NCI-H2171 treated with DMSO at 0.1 percent for 48 hours (cell line): ENCODE measurements around the gene LRRC45.

Experiments
- DNase-seq: peaks from one replicate; lab custom pipeline; 2025; lab: John Stamatoyannopoulos, UW

The LRRC45 gene

DNA sequence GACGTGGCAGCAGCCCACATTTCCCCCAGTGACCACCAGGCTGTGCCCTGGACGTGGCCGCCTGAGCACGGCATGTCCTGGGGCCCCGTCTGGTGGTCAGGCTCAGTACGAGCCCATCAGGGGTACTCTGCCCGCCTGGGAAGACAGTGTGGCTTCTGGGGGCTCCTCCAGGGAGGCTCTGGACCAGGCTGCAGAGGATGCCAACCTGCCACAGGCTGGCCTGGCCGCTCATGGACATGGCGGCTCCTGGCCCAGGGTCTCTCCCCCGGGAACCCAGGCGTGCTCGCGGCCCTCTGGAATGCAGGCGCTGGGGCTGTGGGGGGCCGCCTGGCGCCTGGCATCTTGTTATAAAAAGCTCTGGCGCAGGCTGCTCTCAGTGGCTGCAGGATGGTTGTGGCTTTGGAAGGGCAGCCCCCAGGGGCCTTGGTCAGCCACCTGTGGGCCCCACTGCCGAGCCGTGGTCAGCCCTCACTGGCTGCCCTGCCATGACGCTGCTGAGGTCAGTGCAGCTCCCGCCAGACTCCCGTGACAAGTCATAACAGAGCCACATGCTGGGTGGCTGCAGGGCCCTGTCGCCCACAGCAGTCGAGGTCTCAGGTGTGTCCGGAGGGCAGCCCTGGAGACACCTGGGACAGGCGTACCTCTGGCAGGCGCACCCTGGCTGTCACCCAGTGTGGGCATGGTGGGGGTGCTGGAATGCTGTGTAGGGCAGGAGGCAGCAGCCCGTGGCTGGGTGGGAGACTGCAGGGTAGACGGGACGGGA is 15.4 kb upstream of the LRRC45 start:
- no peak for DNase-seq

DNA sequence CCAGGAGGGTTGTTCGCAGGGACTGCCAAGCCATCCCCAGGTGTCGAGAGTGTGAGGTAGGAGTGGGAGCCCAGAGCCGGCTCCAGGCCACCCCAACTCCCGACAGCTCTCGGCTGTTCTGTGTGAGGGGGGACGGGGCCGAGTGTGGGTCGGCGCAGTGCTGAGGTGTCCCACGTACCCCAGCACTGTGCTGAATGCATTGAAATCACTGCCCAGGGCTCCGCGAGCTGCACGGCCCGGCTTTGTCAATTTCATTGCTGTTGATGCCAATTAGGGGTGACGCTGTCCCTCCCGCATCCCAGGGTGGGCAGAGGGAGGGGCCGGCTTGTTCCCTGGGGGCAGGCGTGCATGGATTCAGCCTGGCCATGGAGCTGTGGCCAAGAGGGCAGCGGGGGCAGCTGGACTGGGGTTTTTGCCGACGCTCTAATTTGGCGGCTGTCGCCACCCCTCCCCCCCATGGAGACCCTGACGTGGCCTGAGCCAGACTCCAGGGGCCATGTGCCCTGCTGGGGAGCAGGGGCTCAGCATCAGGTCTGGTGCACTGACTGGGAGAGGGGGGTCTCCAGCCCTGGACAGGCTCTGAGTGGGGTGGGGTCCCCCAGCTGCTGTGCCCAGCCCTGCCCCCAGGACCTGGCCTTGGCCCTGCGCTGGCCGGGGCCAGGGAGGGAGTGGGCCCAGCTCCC is 14.7 kb upstream of the LRRC45 start:
- no peak for DNase-seq

DNA sequence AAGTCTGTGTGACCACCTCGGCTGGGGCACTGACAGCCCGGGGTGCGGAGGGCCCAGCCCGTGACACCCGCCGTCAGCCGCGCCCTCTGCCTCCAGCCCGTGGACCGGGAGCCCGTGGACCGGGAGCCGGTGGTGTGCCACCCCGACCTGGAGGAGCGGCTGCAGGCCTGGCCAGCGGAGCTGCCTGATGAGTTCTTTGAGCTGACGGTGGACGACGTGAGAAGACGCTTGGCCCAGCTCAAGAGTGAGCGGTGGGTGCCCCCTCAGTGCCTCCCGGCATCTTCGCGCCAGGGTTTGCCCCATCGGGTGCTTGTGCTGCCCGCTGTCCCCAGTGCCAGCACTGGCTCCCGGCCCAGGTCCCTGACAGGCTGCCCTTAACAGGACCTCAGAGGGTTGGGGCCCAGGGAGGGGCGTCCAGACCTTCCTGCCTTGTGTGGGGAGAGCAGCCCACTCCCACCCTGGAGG is 14.1 kb upstream of the LRRC45 start:
- no peak for DNase-seq

DNA sequence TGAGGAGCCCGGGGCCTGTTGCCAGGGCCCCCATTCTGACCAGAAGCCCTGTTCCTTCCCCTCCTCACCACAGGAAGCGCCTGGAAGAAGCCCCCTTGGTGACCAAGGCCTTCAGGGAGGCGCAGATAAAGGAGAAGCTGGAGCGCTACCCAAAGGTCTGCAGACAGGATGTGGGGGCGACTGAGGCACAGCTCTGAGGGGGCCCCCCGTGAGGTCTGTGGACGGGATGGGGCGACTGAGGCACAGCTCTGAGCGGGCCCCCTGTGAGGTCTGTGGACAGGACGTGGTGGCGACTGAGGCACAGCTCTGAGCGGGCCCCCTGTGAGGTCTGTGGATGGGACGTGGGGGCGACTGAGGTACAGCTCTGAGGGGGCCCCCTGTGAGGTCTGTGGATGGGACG is 13.7 kb upstream of the LRRC45 start:
- no peak for DNase-seq

DNA sequence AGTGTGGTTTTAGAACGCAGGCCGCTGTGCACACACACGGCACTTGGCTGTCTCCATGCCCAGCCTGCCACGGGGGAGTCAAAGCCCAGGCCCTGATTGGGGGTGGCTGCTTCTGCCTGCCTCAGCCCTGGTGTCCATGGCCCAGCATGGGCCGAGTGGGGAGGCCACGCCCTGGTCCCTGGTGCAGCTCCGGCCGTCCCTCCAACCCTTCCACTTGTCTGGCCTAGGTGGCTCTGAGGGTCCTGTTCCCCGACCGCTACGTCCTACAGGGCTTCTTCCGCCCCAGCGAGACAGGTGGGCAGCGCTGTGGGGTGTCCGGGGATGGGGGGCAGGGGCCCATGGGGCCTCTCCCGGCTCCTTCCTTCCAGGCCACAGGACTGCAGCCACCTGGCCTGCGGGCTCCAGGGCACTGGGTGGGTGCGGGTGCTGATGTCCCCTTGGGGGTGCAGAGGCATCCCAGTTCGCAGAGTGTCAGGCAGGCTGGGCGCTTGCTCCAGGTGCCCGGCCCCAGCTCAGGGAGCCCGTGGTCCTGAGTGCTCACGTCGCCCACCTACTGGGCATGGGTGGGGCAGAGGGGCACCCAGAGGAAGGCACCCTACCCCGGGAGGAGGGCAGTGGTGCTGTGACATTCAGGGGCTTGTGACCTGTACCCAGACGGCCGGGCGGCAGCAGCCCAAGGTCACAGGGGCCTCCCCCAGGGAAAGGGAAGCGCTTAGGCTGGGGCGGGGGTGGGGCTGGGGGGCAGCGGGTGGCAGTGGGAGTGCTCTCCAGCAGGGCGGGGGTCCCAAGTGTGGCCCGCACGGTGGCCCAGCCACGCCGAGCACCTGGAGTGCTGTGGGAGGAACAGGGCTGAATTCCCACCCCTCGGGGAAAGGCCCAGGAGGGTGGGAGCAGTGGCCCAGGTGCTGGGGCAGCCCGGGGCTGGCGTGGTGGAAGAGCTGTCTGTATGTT is 12.3 kb upstream of the LRRC45 start:
- DNase-seq = no peak

DNA sequence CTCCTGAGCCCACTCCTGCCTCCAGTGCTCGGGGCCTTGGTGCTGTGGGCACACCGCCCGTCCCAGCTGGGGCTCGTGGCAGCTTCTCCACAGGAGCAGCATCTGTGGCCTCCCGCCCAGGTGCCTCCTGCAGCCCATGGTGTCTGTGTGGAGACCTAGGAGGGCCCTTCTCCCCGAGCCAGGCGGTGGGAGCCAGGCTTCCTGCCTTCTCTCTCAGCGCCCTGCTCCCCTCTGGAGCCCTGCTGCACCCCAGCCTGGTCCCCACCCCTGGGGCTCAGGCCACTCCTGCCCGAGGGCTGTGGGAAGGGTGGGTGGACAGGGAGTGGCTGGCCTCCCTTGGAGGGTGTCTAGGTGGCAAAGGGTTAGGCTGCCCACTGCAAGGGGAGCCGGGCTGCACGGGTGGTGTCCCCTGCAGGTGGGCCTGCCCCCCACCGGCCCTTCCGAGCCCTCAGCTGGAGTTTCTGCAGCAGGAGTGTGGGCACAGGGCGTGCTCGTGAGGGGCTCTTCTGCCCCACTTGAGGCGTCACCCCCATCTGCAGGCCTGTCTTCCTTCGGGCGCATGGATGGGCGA is 11.4 kb upstream of the LRRC45 start:
- DNase-seq = no peak

DNA sequence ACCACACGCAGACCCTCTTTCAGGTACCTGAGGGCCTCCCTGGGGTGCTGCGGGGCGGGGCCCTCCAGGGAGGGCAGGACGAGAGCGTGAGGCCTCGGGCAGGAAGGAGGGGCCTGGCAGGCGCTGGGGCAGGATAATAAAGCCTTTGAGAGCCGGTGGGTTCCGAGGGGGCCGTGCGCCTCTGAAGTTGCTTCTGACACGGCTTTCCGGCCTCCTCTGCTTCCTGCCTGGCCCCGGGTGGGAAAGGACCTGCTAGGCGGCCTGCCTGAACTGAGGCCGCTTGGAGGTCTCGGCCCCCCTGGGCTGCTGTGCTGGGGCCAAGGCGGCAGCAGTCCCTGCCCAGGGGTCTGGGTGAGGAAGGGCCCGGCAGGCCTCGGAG is 10.9 kb upstream of the LRRC45 start:
- no peak for DNase-seq

DNA sequence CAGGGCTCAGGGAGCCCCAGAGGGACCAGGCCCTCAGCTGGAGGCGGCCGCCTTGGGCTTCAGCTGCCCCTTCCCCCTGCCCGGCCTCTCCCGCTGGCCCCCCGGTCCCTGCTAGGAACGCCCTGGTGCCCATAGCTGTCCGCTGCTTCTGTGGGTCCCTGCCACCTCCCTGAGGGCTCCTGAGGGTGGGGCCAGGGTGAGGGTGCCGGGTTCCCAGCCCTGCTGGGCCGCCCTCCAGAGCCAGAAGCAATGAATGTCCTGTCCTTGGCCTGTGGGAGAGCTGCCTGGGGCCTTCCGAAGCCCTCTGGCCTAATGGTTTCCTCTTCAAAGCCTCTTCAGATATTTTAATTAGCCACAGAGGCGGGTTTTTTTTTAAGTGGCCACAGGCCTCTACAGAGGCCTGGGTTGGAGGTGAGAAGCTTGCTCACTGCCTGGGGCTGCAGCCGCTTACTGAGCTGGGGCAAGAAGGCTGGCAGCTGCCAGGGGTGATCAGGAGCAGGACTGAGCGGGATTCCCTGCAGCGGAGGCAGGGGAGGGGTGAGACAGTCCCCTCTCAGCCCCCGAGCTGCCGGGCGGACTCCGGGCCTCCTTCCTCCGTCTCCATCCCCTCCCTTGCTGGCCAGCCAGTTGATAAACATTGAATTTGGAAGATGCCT is 10.3 kb upstream of the LRRC45 start:
- no peak for DNase-seq

DNA sequence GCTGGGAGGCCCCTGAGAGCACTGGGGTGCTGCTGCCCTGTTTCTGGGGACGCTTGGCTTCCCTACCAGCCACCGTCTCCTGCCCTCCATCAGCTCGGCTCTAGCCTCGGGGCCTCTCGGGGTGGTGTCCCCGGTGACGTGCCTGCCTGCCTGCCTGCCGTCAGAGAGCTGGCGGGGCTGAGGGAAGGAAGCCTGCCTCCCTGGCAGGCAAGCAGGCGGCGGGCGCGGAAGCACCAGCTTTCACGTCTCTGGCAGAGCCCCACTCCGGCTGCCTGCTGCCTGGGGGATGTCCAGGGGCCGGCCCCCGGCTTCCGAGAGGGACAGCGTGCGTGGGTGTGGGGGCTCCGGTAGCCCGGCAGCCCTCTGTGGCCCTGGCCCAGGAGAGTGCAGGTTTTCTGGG is 9.8 kb upstream of the LRRC45 start:
- no peak for DNase-seq

DNA sequence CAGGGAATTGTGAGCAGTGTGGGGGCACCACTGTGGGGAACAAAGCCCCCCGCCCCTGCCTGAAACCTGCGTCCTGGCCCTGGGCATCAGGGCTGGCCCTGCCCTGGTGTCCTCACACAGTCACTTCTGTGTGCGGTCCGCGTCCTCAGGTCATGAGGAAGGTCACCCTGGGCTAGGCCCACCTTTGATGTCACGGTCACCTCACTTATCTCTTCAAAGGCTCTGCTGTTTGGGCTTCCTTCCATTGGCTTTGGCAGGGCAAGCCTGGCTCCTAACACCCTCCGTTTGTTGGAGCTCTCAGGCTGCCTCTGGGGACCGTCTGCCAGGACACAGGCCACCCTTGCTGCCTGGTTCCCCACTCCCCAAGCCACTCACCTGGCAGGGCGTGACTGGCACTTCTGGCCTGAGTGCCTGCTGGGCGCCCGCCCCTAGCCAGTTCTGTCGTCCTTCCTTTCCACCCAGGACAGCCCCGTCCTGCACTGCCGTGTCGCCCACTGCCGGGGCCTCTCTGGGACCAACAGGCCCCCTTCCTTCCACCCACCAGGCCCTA is 9.3 kb upstream of the LRRC45 start:
- no peak for DNase-seq

DNA sequence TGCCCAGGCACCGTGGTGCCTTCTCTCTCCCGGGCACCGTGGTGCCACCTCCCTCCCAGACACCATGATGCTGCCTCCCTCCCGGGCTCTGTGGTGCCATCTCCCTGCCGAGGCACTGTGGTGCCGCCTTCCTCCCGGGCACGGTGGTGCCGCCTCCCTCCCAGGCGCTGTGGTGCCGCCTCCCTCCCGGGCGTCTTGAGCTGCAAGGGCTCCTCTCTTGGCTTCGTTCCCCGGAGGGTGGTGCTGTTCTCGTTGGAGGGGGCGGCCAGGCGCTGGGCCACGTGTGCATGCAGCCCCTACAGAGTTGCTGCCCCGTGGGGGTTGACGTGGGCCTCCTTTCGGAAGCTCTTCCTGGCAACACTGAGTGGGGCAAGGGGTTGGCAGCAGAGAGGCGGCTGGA is 8.7 kb upstream of the LRRC45 start:
- DNase-seq = no peak

DNA sequence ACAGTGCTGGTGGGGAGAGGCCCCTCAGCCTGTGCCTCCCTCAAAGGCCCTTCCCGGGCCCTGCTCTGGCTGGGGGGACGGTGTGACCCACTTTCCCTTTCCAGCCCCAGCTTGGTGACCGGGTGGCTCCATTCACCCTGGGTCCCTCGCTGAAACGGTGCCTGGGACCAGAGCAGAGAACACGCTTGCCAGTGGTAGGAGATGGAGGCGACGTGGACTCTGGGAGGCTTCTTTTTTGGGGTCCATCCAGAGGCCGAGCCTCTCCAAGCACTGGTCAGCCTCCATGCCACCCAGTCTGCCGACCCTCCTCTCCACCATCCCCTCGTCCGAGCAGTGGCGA is 8.2 kb upstream of the LRRC45 start:
- no peak for DNase-seq

DNA sequence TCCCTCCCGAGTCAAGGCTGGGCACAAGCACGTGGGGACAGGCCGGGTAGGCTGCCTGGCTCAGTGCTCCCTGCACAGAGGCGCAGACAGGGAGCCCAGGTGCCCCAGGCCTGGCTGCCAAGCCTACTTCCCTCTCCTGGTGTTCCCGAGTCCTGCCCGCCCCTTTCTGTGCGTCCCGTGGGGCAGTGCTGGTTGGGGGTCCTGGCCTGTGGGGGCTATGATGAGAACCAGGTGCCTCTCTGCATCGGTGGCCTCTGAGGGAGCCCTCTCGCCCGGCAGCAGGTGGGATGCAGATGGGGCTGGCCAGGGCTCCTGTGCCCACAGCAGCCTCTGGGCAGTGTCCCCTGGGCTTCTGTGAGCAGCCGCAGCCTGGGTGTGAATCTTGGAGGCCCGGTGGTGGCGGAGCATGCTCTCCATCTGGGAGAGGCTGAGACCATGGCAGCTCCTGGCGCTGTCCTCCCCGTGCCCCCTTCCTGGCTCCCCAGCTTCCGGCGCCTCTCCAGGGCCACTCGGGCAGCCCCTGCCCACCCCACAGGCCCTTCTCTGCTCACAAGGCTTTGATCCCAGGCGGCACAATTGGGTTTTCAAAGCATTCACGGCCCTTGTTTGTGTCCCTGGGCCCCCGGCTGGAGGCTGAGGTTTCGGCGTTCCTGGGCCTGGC is 7.7 kb upstream of the LRRC45 start:
- no peak for DNase-seq

DNA sequence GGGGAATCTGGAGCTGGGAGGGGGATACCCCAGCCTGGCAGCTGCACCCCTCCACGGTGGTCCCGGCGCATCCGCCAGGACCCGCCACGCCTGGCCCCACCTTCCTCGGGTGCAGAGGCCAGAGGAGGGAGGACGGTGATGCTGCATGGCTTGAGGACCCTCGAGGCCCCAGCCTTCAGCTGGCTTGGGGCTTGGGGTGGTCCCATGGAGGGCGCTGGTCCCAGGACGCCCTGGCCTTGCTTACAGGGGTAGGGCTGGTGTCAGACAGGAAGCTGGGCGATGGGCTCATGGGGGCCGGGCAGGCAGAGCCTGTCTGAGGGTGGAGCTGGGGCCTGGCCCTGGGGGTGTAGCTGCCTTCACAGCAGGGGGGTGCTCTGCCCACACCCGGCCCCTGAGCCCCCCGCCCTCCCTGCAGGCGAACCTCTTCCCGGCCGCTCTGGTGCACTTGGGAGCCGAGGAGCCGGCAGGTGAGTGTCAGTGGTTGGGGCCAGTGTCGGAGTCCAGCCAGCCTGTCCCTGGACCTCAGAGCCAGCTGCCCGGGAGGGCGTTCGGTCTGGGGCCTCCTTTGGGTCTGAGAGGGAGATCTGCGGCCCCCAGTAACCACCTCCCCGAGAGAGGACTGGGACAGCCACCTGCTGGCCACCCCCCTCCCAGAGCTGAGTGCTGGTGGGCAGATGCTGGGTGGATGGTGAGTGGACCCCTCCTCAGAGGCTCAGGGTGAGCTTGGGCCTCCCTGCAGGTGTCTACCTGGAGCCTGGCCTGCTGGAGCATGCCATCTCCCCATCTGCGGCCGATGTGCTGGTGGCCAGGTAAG is 6.8 kb upstream of the LRRC45 start:
- DNase-seq = no peak

DNA sequence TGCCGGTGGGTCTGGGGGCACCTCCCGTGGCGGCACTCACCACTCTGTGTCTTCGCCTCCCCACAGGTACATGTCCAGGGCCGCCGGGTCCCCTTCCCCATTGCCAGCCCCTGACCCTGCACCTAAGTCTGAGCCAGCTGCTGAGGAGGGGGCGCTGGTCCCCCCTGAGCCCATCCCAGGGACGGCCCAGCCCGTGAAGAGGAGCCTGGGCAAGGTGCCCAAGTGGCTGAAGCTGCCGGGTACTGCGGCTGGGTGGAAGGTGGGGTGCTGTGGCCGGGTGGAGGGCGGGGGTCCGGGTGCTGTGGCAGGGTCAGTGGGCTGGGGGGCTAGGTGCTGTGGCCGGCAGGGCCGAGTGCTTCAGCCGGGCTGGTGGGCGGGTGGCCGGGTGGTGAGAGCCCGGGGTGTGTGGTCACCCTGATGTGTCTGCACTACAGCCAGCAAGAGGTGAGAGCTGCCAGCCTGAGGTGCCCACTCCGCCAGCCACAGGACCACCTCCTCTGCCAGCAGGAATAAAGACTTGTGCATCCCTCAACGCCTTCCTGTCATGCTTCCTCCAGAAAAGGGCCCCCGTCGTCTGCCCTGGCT is 6.1 kb upstream of the LRRC45 start:
- DNase-seq = no peak

DNA sequence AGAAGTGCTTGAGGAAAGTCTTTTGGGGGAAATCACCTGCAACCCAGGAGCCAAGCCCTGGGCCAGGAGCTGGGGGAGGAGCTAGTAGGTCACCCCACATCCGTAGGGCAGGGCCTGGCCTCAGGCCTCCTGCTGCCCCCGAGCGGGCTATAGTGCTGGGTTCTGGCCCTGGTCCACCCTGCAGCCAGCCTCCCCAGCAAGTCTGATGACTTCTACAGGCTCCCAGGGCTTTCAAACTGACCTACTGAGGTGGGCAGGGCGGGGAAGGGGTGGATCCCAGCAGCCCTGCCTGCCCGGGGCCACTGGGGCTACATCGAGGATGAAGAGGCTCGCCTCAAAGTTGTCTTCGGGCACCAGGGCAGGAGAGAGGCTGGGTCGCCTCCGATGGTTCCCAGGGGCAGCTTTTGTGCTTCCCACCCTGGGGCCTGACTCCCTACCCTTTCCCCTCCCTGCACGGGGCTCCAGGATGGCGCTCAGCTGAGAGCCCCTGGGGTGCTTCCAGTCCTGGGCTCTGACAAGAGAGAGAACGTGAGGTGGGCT is 5.4 kb upstream of the LRRC45 start:
- DNase-seq = no peak

DNA sequence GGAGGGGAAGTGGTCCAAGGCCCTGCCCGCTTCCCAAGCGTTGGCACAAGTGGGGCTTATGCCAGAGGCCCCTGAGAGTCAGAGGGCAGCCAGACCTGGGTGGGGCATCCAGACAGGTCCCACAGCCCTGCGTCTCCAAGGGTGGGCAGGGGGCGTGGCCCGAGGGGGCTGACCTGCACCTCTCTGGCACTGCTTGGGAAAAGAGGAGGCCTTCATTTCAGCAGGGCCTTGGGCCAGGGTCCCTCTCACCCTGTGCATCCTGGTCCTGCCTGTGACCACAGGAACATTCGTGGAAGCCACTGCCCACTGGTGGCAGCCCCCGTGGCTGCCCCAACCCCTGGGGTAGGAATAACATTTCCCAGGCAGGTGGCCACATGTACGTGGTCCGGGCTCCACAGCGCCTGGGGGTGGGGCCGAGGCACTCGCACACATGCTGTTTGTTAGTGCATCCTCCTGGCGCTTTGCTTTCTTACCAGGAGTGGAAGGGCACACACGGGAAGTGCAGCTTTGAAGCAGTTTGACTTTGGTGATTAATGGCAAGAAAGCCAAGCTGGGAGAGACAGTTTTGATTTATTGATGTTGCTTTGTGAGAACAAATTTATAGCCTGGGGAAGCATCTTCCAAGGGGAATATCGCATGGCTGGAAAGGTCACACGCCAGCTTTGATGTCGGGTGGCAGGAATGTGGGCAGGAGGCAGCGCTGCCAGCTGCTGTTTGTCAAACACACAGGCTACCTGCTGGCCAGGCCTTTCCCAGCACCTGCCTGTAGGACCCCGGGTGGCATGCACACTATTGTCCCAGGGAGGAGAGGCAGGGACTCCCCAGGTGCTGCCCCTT is 4.7 kb upstream of the LRRC45 start:
- DNase-seq = peak; percentile 15

DNA sequence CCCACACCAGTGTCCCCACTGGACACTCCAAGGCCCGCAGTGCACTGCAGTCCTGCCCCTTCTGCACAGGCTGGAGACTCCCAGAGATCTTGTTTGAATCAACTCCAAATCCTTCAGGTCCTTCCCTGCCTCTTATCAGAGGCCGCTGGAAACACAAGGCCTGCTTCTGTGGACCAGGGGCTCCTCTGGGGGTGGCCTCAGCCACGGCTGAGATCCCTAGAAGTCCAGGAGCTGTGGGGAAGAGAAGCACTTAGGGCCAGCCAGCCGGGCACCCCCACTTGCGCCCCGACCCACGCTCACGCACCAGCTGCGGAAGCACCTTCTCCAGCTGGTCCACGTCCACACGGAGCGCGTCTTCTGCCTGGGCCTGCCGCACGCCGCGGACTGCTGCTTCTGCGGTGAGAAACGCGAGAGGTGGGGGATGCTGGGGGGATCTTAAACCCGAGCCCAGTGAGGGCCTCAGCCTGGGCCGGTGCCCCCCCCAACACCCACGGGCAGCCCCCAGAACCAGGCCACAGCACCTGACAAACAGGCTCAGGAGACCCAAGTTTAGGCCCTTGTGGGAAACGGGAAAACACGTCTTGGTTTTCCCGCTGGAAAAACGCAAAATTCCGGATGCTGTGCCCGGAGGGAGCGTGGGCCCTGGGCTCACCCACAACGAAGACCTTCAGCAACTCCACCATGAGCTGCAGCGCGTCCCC is 4.0 kb upstream of the LRRC45 start:
- no peak for DNase-seq
